HL-60 (cell line): ENCODE results near the gene MST1.

Experiments
- DNase-seq, 2 experiments: peaks; one replicate each; pipeline ENCODE4 v3.0.0-alpha.2; 2010 to 2020; ENCODE audit warnings: low read depth in 1 of 2, low spot score in 1 of 2
- H3K27ac ChIP-seq: fragments of 250-450 bp; sonication (Bioruptor Pico); replicated peaks from 2 replicates; pipeline ENCODE4 v1.5.1; 2020; ENCODE audit warnings: mild to moderate bottlenecking, moderate library complexity
- H3K27me3 ChIP-seq: fragments of 250-450 bp; sonication (Bioruptor Pico); 2 replicates; pipeline ENCODE4 v1.5.1; 2021; ENCODE audit warnings: mild to moderate bottlenecking, moderate library complexity; ENCODE audit not compliant: insufficient read depth, poor library complexity, severe bottlenecking
- H3K4me3 ChIP-seq: replicated peaks from 2 replicates; pipeline ENCODE4 v1.5.1; 2011; ENCODE audit warnings: mild to moderate bottlenecking, control low read depth, low read length; ENCODE audit not compliant: insufficient read depth
- CTCF ChIP-seq: IDR thresholded peaks from one replicate; pipeline ENCODE4 v1.5.1; 2011; ENCODE audit warnings: low read length, control low read depth, inconsistent platforms; ENCODE audit not compliant: insufficient read depth
- GABPA ChIP-seq: IDR thresholded peaks from 2 replicates; pipeline ENCODE4 v1.6.1; 2012; ENCODE audit warnings: low read depth
- POLR2AphosphoS5 ChIP-seq: IDR thresholded peaks from 2 replicates; pipeline ENCODE4 v1.6.1; 2012; ENCODE audit warnings: low read depth
- REST ChIP-seq: IDR thresholded peaks from 2 replicates; pipeline ENCODE4 v1.6.1; 2012; ENCODE audit warnings: low read depth; ENCODE audit not compliant: insufficient replicate concordance
- SPI1 ChIP-seq: IDR thresholded peaks from 2 replicates; pipeline ENCODE4 v1.6.1; 2012; ENCODE audit warnings: low read depth, mild to moderate bottlenecking, borderline replicate concordance

The MST1 gene

GRCh38 chr3:49662720-49663413, 26.4 kb downstream of the MST1 start:
- no peak overlapping the region for H3K4me3 ChIP-seq
- TF ChIP-seq SPI1: no peak
- DNase-seq: no peak
- no peak overlapping the region for H3K27ac ChIP-seq
- no peaks in the 10 kb centered on the region for H3K27me3 ChIP-seq

- TF ChIP-seq GABPA (no peak), CTCF (no peak), REST (no peak), SPI1 (no peak), POLR2AphosphoS5 (no peak)
- H3K4me3 ChIP-seq: no peak overlapping the region
- H3K27me3 ChIP-seq: no peaks in the 10 kb centered on the region
- H3K27ac ChIP-seq: no peak overlapping the region
- no peak for DNase-seq
Measured at GRCh38 chr3:49662021-49662420, 27.3 kb downstream of the MST1 start.

- no peak for DNase-seq
- H3K27ac ChIP-seq: no peak overlapping the region
- H3K4me3 ChIP-seq: no peak overlapping the region
Measured at GRCh38 chr3:49661281-49661680, 28.0 kb downstream of the MST1 start.

More at GRCh38 chr3:49661281-49661680, 28.0 kb downstream of the MST1 start:
- TF ChIP-seq REST: no peak
- TF ChIP-seq SPI1: no peak
- TF ChIP-seq CTCF: no peak
- TF ChIP-seq GABPA: no peak
- no peak for TF ChIP-seq POLR2AphosphoS5
- no peaks in the 10 kb centered on the region for H3K27me3 ChIP-seq
